Transverse colon (tissue), 4 donors: ENCODE results near the gene CDK4. TPM values are rescaled to one million over a fixed set of nuclear protein-coding genes. Genes with fewer than 3 reads are reported as not detected.
A peak's percentile ranks its signal among the peaks of the same experiment; 100 is the strongest.

ENCODE experiments used
- DNase-seq: peaks from one replicate; pipeline ENCODE4 v3.0.0-alpha.2; 2019
- H3K27ac ChIP-seq, 4 donors: fragments of 200-600 bp; sonication (generic); 2 replicates each; pipeline ENCODE4 v1.5.1; 2016 to 2018; ENCODE audit warnings: inconsistent platforms in 4 of 4
- H3K27me3 ChIP-seq: fragments of 200-600 bp; sonication (generic); 2 replicates; pipeline ENCODE4 v1.5.1; 2017; ENCODE audit warnings: inconsistent platforms
- H3K36me3 ChIP-seq, 4 donors: fragments of 200-600 bp; sonication (generic); 2 replicates each; pipeline ENCODE4 v1.5.1; 2017 to 2019; ENCODE audit warnings: inconsistent platforms in 4 of 4
- H3K4me1 ChIP-seq, 4 donors: fragments of 200-600 bp; sonication (generic); 2 replicates each; pipeline ENCODE4 v1.5.1; 2017 to 2020; ENCODE audit warnings: inconsistent platforms in 4 of 4
- H3K4me3 ChIP-seq, 4 donors: fragments of 200-600 bp; sonication (generic); 1 replicate in 1 of 4; 2 replicates in 3 of 4; pipeline versions ENCODE4 v1.5.1 to v1.6.1; 2017 to 2019; ENCODE audit warnings: inconsistent platforms in 4 of 4
- H3K9me3 ChIP-seq, 2 donors: fragments of 200-600 bp; sonication (generic); 2 replicates each; pipeline ENCODE4 v1.5.1; 2017 to 2019; ENCODE audit warnings: inconsistent platforms in 2 of 2
- CTCF ChIP-seq, 5 experiments: fragments of 200-600 bp in 3 of 5; fragments of 450-650 bp in 2 of 5; sonication (generic) in 3 of 5; IDR thresholded peaks; 1 replicate in 2 of 5; 2 replicates in 3 of 5; pipeline ENCODE4 v1.5.1; 2016 to 2017; ENCODE audit warnings: antibody characterized with exemption in 5 of 5, inconsistent platforms in 3 of 5, mild to moderate bottlenecking in 2 of 5, moderate library complexity in 1 of 5
- EP300 ChIP-seq: sonication (generic); formaldehyde crosslinking; IDR thresholded peaks from one replicate; pipeline ENCODE4 v1.6.1; 2017; ENCODE audit warnings: antibody characterized with exemption, low read depth
- POLR2A ChIP-seq: fragments of 450-650 bp; IDR thresholded peaks from one replicate; pipeline ENCODE4 v1.6.1; 2016; ENCODE audit warnings: antibody characterized with exemption, mild to moderate bottlenecking, moderate library complexity
- POLR2AphosphoS5 ChIP-seq, 3 donors: sonication (generic); formaldehyde crosslinking; IDR thresholded peaks; one replicate each; pipeline ENCODE4 v1.6.1; 2016; ENCODE audit warnings: antibody characterized with exemption in 3 of 3
- WGBS, 2 donors: methylation state at CpG; one replicate each; pipeline ENCODE4 v1.1.5; 2018; ENCODE audit warnings: low coverage in 1 of 2; 5-methylcytosine and 5-hydroxymethylcytosine counted together
- in situ Hi-C, 4 donors: fragments of 200-750 bp; cut with MboI; loops; one replicate each; pipeline versions ENCODE4 v1.15.0 to v1.15.1; 2017; ENCODE audit warnings: low sequenced_read_pairs in 3 of 4, low pct_ligation_motif_present in 1 of 4, low pct_unique_long_range_greater_than_20kb in 1 of 4
- intact Hi-C: fragments of 100-400 bp; cut with DNase I; formaldehyde crosslinking; loops from one replicate; pipeline ENCODE4 v1.15.1; 2023; ENCODE audit warnings: low total_unique reads
- total RNA-seq, 4 donors: library from RNA; depleted of rRNA; stranded (reverse); fragments of >200 nt; gene quantifications; one replicate each; pipeline ENCODE4 v1.1.0, GENCODE V29; 2016

The CDK4 gene
- total RNA-seq, 4 donors from 2014 or later = 20.9 to 194 (median 47.8) TPM

- DNase-seq = no peak
- H3K4me3 ChIP-seq = no peak overlapping the region
- 86 to 87% methylated on average over 3 to 13 of the region's 13 CpGs for WGBS, 2 donors
- H3K36me3 ChIP-seq = no peaks in the 10 kb centered on the region
- H3K4me1 ChIP-seq = peaks cover 3 to 19% (median 10%) of the 10 kb centered on the region in 4 donors
- no peak for TF ChIP-seq POLR2AphosphoS5 (IDR thresholded peaks at IDR 0.05)
- TF ChIP-seq EP300 = no peak
- TF ChIP-seq POLR2A = no peak
- TF ChIP-seq CTCF (IDR thresholded peaks at IDR 0.05) = no peak
- intact Hi-C loops (no loop called here), in situ Hi-C loops (no loop called here)
- H3K9me3 ChIP-seq = no peaks in the 10 kb centered on the region
- H3K27ac ChIP-seq = no peak overlapping the region
- peaks cover 58% of the 10 kb centered on the region for H3K27me3 ChIP-seq
Measured at GRCh38 chr12:57730336-57731067, 21.6 kb downstream of the CDK4 start.

GRCh38 chr12:57729321-57729844 is 22.7 kb downstream of the CDK4 start:
- Histone ChIP-seq H3K4me1 (peaks cover 3 to 17% (median 9%) of the 10 kb centered on the region in 4 donors), H3K27ac (no peak overlapping the region), H3K27me3 (peaks cover 46% of the 10 kb centered on the region), H3K9me3 (no peaks in the 10 kb centered on the region), H3K4me3 (no peak overlapping the region), H3K36me3 (no peaks in the 10 kb centered on the region)
- 6 to 45% methylated on average over 2 to 5 of the region's 5 CpGs for WGBS, 2 donors
- in situ Hi-C loops = no loop called here
- DNase-seq = no peak
- TF ChIP-seq CTCF (IDR thresholded peaks at IDR 0.05) (no peak), EP300 (no peak), POLR2A (no peak), POLR2AphosphoS5 (IDR thresholded peaks at IDR 0.05) (no peak)
- intact Hi-C loops = no loop called here

GRCh38 chr12:57727758-57728395 is 24.2 kb downstream of the CDK4 start:
- H3K9me3 ChIP-seq = no peaks in the 10 kb centered on the region
- H3K27me3 ChIP-seq = peaks cover 37% of the 10 kb centered on the region
- H3K36me3 ChIP-seq = no peaks in the 10 kb centered on the region
- TF ChIP-seq POLR2A = no peak
- in situ Hi-C loops = no loop called here
- H3K27ac ChIP-seq = no peak overlapping the region
- 37 to 56% methylated on average over 11 to 20 of the region's 21 CpGs for WGBS, 2 donors
- peaks cover 3 to 17% (median 9%) of the 10 kb centered on the region in 4 donors for H3K4me1 ChIP-seq
- intact Hi-C loops = no loop called here
- no peak overlapping the region for H3K4me3 ChIP-seq
- no peak for DNase-seq

DNA sequence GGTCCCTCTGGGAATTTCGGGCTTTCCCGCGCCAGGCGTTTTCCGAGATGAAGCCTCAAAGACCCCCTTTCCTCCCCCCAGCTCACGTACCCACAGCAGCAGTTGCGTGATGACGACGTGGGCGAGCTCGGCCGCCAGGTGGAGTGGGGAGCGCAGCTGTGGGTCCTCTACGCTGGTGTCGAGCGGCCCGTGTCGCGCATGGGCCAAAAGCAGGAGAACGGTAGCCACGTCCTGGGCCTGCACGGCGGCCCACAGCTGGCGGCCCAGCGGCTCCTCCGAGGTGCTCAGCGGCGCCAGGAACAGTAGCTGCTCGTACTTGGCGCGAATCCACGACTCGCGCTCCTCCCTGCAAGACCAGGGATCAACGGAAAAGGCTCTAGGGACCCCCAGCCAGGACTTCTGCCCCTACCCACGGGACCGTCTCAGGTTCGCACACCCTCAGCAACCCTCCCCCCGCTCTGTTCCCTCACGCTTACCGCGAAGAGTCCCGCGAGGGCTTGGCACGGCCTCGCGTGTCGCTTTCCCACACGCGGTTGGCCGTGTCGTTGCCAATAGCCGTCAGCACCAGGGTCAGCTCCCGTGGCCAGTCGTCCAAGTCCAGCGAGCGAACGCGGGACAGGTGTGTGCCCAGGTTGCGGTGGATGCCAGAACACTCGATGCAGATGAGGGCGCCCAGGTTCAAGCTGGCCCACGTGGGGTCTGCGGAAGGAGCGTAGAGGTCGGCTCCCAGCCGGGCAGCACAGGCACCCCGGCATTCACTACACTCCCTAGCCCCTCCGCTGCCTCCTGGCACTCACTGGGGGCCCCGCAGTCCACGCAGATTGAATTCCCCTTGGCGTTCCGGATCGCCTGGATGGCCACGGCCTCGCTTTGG is 25.0 kb downstream of the CDK4 start:
- peaks cover 3 to 17% (median 9%) of the 10 kb centered on the region in 4 donors for H3K4me1 ChIP-seq
- in situ Hi-C loops = no loop called here
- intact Hi-C loops = no loop called here
- H3K9me3 ChIP-seq = no peaks in the 10 kb centered on the region
- TF ChIP-seq EP300 = no peak
- TF ChIP-seq CTCF (IDR thresholded peaks at IDR 0.05) = peak; percentile 27 to 42 (median 36)
- 45% methylated on average over 61 of the region's 76 CpGs; no CpG with 5 or more reads in 1 of the 2 donors for WGBS, 2 donors
- peak overlapping the region; percentile 23 to 70 (median 26) for H3K27ac ChIP-seq
- H3K27me3 ChIP-seq = peaks cover 30% of the 10 kb centered on the region
- DNase-seq = peak; percentile 33
- no peaks in the 10 kb centered on the region for H3K36me3 ChIP-seq
- H3K4me3 ChIP-seq = peak overlapping the region; percentile 2 to 59 (median 42)
